Sigmoid colon (tissue), 4 donors: ENCODE data around the gene GALR2.

Experiments
- POLR2A ChIP-seq, 2 donors: fragments of 450-650 bp; IDR thresholded peaks; one replicate each; pipeline ENCODE4 v1.6.1; 2016; ENCODE audit warnings: antibody characterized with exemption in 2 of 2, mild to moderate bottlenecking in 2 of 2, moderate library complexity in 2 of 2
- POLR2AphosphoS5 ChIP-seq, 4 donors: sonication (generic); formaldehyde crosslinking; IDR thresholded peaks; one replicate each; pipeline ENCODE4 v1.6.1; 2017; ENCODE audit warnings: antibody characterized with exemption in 4 of 4

DNA sequence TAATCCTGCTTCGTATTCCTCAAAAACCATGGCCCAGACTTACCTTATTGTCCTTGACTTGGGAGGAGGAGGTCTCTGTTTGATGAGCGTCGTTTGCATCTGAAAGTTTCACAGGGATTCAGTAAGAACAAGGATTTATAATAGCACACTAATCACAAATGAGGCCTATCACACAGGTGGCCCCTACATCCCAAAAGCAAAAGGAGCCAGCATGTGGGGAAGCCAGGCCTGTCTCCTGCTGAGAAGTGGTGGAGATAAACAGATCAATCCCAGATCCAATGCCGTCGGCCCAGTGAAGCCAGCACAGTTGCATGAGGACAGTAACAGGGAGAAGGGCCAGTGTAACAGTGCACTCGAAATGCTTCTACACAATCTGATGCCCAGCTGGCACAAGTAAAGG is 34.2 kb upstream of the GALR2 start:
- TF ChIP-seq POLR2A (IDR thresholded peaks at IDR 0.05), result no peak
- no peak for TF ChIP-seq POLR2AphosphoS5 (IDR thresholded peaks at IDR 0.05)
